ENCODE data around the gene UXT.

- TF ChIP-seq CTCF (IDR thresholded peaks at IDR 0.05) = no peak
- no peak for TF ChIP-seq POLR2A (IDR thresholded peaks at IDR 0.05)
Observed at GRCh38 chrX:47614618-47615017, 44.4 kb downstream of the UXT start.
